Common myeloid progenitor, CD34-positive (primary cell): ENCODE measurements around the gene MKRN1.
"Not testable (repeated sequence)": the region's sequence is repeated elsewhere in the genome, so short reads cannot be mapped to it uniquely, and the experiment has no call there.

ENCODE experiments used
- CTCF ChIA-PET: fragments of 350-600 bp; sonication (Branson Sonifier 250); formaldehyde crosslinking; loops from one replicate; lab custom pipeline; 2021; ENCODE audit warnings: antibody characterized with exemption; lab: Charles Lee
- POLR2A ChIA-PET: fragments of 350-600 bp; sonication (Branson Sonifier 250); formaldehyde crosslinking; loops from one replicate; lab custom pipeline; 2021; ENCODE audit warnings: antibody characterized with exemption; lab: Charles Lee
- DNase-seq, 3 donors: peaks; one replicate each; pipeline versions ENCODE4 v3.0.0 to v3.0.0-alpha.2; 2013
- H3K27ac ChIP-seq, 2 experiments: 1 replicate in 1 of 2; 2 replicates in 1 of 2; pipeline ENCODE4 v1.7.0; 2013; ENCODE audit warnings: inconsistent platforms in 2 of 2, low read length in 2 of 2, mild to moderate bottlenecking in 2 of 2, low read depth in 1 of 2, moderate library complexity in 1 of 2; ENCODE audit not compliant: severe bottlenecking in 2 of 2, insufficient read depth in 1 of 2, poor library complexity in 1 of 2
- H3K27me3 ChIP-seq, 5 experiments: replicated peaks in 2 of 5; 1 replicate in 3 of 5; 2 replicates in 2 of 5; pipeline versions ENCODE4 v1.6.1 to v1.7.0; 2013; ENCODE audit warnings: low read length in 4 of 5, mild to moderate bottlenecking in 2 of 5, moderate library complexity in 2 of 5, inconsistent platforms in 1 of 5; ENCODE audit not compliant: insufficient read depth in 5 of 5, control insufficient read depth in 4 of 5
- H3K36me3 ChIP-seq, 4 experiments: 1 replicate in 2 of 4; 2 replicates in 2 of 4; pipeline versions ENCODE4 v1.6.1 to v1.7.0; 2013; ENCODE audit warnings: low read length in 3 of 4, control low read depth in 1 of 4, mild to moderate bottlenecking in 1 of 4; ENCODE audit not compliant: control insufficient read depth in 4 of 4, insufficient read depth in 4 of 4
- H3K4me1 ChIP-seq, 4 experiments: 1 replicate in 3 of 4; 2 replicates in 1 of 4; pipeline versions ENCODE4 v1.6.1 to v1.7.1; 2013; ENCODE audit warnings: low read length in 3 of 4, mild to moderate bottlenecking in 3 of 4, control low read depth in 1 of 4, inconsistent platforms in 1 of 4, moderate library complexity in 1 of 4; ENCODE audit not compliant: control insufficient read depth in 4 of 4, insufficient read depth in 4 of 4; ENCODE audit errors: control extremely low read depth in 1 of 4
- H3K4me3 ChIP-seq, 7 experiments: 1 replicate in 4 of 7; 2 replicates in 3 of 7; pipeline versions ENCODE4 v1.5.1 to v1.7.0; 2013; ENCODE audit warnings: mild to moderate bottlenecking in 7 of 7, low read length in 6 of 7, moderate library complexity in 6 of 7, inconsistent platforms in 2 of 7, low read depth in 2 of 7, control low read depth in 1 of 7; ENCODE audit not compliant: insufficient read depth in 4 of 7, control insufficient read depth in 1 of 7; ENCODE audit errors: extremely low read depth in 1 of 7
- H3K9me3 ChIP-seq, 5 experiments: 1 replicate in 4 of 5; 2 replicates in 1 of 5; pipeline versions ENCODE4 v1.6.1 to v1.7.1; 2013; ENCODE audit warnings: low read length in 4 of 5, mild to moderate bottlenecking in 2 of 5, inconsistent platforms in 1 of 5, low read depth in 1 of 5, moderate library complexity in 1 of 5; ENCODE audit not compliant: control insufficient read depth in 4 of 5, insufficient read depth in 2 of 5; ENCODE audit errors: control extremely low read depth in 1 of 5
- WGBS: methylation state at CpG from one replicate; pipeline ENCODE4 v1.1.5; 2013; ENCODE audit not compliant: insufficient coverage; 5-methylcytosine and 5-hydroxymethylcytosine counted together

Gene MKRN1

DNA sequence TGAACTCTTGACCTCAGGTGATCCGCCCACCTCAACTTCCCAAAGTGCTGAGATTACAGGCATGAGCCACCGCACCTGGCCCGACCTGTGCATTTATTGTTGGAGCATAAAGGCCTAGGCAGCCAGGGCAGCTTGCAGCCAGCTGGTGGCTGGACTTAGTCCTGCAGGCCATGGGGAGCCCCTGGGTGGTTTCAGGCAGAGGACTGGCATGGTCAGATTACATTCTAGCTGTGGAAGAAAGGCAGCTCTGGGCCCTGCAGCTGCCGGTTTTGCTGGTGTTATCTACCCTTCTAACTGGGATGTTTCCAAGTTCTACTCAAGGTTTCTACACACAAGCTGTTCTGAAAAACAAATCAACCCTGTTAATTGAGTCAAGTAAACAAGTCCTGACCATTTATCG is 22.7 kb upstream of the MKRN1 start:
- Histone ChIP-seq H3K9me3 (no peaks in the 10 kb centered on the region), H3K4me3 (no peak overlapping the region), H3K27me3 (no peaks in the 10 kb centered on the region), H3K27ac (no peak overlapping the region), H3K4me1 (peaks cover 0 to 5% (median 0%) of the 10 kb centered on the region in 4 experiments), H3K36me3 (no peaks in the 10 kb centered on the region)
- CTCF ChIA-PET: interaction anchor here (0.6 kb wide), 2 partner anchors 8 to 9 kb away, joined by 3 read pairs; no protein-coding TSS in a partner anchor
- DNase-seq: peak in 1 of 3 donors; percentile 54
- WGBS: 96% methylated on average over 4 of the region's 5 CpGs
- POLR2A ChIA-PET: no interaction called here

DNA sequence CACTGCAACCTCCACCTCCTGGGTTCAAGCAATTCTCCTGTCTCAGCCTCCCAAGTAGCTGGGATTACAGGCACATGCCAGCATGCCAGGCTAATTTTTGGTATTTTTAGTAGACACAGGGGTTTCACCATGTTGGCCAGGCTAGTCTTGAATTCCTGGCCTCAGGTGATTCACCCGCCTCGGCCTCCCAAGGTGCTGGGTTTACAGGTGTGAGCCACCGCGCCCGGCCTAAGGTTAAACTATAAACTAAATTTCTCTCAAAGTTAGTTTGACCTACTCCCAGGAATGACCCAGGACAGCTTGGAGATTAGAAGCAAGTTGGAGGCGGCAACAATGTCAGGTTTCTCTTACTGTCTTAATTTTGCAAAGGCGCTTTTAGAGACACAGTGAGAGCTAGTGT is 18.5 kb upstream of the MKRN1 start:
- H3K4me1 ChIP-seq, H3K36me3 ChIP-seq, H3K9me3 ChIP-seq, POLR2A ChIA-PET, H3K4me3 ChIP-seq, H3K27ac ChIP-seq, H3K27me3 ChIP-seq, DNase-seq: not testable (repeated sequence)
- CTCF ChIA-PET: interaction anchor here (0.7 to 1.4 kb wide), 2 partner anchors 10 to 16 kb away, joined by 3 to 6 read pairs; no protein-coding TSS in a partner anchor
- WGBS: 100% methylated on average over 7 of the region's 7 CpGs

DNA sequence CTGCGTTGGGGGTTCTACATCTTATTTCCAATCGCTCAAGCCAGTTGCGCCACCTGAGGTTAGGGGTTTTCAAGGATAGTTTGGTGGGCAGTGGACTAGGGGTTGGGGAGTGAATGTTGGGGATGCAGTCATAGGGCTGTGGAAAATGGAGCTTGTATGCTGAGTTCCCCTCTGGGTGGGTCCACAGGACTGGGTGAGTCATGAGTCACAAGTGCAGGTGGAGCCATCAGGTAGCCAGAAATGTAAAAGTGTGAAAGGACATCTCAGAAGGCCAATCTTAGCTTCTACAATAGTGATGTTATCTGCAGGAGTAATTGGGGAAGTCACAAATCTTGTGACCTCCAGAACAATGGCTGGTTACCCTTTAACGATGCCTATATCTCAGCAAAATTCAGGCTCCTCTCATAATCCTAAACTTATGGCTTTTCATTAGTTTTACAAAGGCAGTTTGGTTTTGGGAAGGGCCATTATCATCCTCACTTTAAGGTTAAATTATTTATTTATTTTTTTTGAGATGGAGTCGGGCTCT is 18.0 kb upstream of the MKRN1 start:
- Histone ChIP-seq H3K36me3 (no peaks in the 10 kb centered on the region), H3K9me3 (no peaks in the 10 kb centered on the region), H3K27ac (no peak overlapping the region), H3K27me3 (no peaks in the 10 kb centered on the region), H3K4me1 (no peaks in the 10 kb centered on the region), H3K4me3 (no peak overlapping the region)
- no peak for DNase-seq
- POLR2A ChIA-PET: no interaction called here
- CTCF ChIA-PET: interaction anchor here (0.7 to 1.4 kb wide), 2 partner anchors 11 to 16 kb away, joined by 3 to 6 read pairs; no protein-coding TSS in a partner anchor
- 94% methylated on average over 3 of the region's 5 CpGs for WGBS

DNA sequence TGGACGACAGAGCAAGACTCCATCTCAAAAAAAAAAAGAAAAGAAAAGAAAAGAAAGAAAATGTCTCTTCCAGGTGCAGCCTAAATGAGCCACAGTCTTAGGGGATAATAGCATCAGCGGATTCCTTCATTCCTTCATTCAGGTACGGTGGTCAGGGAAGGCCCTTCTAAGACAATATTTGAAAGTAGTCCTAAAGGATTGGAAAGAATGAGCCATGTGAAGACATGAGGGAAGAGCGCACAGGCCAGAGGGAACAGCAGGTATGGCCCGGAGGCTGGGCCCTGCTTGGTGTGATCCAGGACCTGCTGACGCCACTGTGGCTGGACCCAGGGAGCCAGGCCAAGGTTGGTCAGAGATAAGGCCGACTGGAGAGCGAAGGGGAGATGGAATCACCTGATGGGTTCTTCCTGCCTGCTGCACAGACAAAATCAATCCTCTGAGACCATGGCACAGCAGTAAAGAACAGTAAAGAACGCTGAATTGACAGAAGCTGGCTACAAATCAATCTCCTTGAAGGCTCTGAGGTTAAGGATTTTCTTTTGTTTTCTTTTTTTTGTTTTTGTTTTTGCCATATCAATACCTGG is 16.3 kb upstream of the MKRN1 start:
- WGBS: 95% methylated on average over 5 of the region's 9 CpGs
- no peak for DNase-seq
- Histone ChIP-seq H3K9me3 (no peaks in the 10 kb centered on the region), H3K27me3 (no peaks in the 10 kb centered on the region), H3K36me3 (no peaks in the 10 kb centered on the region), H3K4me1 (no peaks in the 10 kb centered on the region), H3K4me3 (no peak overlapping the region), H3K27ac (no peak overlapping the region)
- ChIA-PET POLR2A (no interaction called here), CTCF (interaction anchor here (3.2 to 3.8 kb wide), 2 partner anchors 14 to 19 kb away, joined by 11 to 30 read pairs; partner anchors contain the start of gene MKRN1)

DNA sequence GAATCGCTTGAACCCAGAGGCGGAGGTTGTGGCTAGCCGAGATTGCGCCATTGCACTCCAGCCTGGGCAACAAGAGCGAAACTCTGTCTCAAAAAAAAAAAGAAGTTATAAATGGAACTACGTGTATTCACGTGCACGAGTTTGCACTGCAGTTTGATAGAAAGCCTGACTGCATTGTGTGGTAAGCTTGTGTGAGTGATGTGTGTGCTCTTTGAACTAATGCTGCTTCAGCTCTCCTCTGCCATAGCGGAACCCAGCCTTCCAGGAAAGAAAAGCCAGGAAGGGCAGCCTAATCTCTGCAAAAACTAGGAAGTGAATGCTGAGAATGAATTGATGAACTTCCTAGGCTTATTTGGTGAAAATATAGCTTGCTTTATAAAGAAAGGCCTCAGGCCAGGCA is 15.6 kb upstream of the MKRN1 start:
- Histone ChIP-seq H3K9me3 (no peaks in the 10 kb centered on the region), H3K27ac (no peak overlapping the region)

DNA sequence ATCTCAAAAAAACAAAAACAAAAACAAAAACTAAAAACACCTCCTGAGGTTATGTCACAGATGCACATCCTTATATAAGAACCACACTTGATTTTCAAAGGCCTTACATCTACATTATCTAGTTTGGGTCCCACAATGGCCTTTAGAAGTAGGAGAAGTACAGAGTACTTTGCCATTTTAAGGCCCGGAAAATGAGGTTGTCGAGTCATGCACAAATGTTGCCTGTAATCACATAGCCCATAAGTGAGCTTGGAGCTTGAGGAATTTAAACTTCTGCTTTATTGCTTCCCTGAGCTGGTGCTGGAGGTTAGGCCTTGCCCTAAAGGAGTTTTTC is 9.7 kb upstream of the MKRN1 start:
- Histone ChIP-seq H3K4me3 (no peak overlapping the region), H3K9me3 (no peaks in the 10 kb centered on the region), H3K27me3 (no peaks in the 10 kb centered on the region), H3K36me3 (no peaks in the 10 kb centered on the region), H3K27ac (peak overlapping the region in 1 of 2 experiments; percentile 61), H3K4me1 (peaks cover 0 to 13% (median 11%) of the 10 kb centered on the region in 4 experiments)
- DNase-seq: peak; percentile 35 to 88 (median 82)
- ChIA-PET CTCF (interaction anchor here (1.0 to 2.5 kb wide), 2 partner anchors 9 to 13 kb away, joined by 3 to 27 read pairs; partner anchors contain the start of gene MKRN1), POLR2A (no interaction called here)
- 16% methylated on average over 2 of the region's 2 CpGs for WGBS

More for the DNA sequence above, 15.6 kb upstream of the MKRN1 start:
- ChIA-PET CTCF (interaction anchor here (1.7 to 3.8 kb wide), 3 partner anchors 14 to 22 kb away, joined by 4 to 30 read pairs (median 11); partner anchors contain the start of gene MKRN1), POLR2A (no interaction called here)
- WGBS: 100% methylated on average over 7 of the region's 9 CpGs
- Histone ChIP-seq H3K27me3 (no peaks in the 10 kb centered on the region), H3K36me3 (no peaks in the 10 kb centered on the region), H3K4me1 (no peaks in the 10 kb centered on the region), H3K4me3 (no peak overlapping the region)
- DNase-seq: no peak
